HG02623 (cell line): Measurements from ENCODE around the gene MED25.

Experiments used
- ATAC-seq: cut with Tn5 transposase; IDR thresholded peaks from one replicate; pipeline ENCODE4 v1.9.1; 2021; ENCODE audit warnings: moderate library complexity; ENCODE audit not compliant: unreplicated experiment

Gene MED25

DNA sequence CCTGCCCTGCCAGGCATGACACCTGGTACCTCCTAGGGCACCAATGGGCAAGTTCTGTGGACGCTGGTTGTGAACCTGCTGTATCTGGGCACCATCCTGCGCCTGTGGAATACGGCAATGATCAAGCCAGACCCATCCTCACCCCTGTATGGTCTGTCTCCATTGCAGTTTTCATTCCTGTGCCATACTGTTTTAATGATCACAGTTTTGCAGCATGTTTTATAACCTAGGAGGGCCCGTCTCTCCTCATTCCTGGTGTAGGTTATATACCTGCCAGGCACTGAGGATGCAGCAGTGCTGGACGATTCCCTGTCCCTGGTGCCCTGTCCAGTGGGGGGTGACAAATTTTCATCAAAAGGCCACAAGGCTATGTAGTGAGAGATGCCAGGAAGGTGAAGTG lies 65.0 kb downstream of the MED25 start:
- no peak for ATAC-seq

DNA sequence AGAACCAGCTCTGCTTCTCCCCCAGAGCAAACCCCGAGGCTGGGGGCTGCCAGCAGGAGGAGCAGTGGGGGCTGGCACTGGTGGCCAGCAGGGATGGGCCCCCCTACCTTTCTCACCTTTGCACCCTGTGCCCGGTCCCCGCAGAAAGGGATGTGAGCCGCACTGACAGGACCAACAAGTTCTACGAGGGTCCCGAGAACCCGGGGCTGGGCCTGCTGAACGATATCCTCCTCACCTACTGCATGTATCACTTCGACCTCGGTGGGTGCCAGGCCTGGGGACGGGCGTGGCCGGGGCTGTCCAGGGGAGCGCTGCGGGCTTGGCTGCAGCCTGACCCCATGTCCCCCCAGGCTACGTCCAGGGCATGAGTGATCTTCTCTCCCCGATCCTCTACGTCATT lies 66.0 kb downstream of the MED25 start:
- ATAC-seq = no peak

DNA sequence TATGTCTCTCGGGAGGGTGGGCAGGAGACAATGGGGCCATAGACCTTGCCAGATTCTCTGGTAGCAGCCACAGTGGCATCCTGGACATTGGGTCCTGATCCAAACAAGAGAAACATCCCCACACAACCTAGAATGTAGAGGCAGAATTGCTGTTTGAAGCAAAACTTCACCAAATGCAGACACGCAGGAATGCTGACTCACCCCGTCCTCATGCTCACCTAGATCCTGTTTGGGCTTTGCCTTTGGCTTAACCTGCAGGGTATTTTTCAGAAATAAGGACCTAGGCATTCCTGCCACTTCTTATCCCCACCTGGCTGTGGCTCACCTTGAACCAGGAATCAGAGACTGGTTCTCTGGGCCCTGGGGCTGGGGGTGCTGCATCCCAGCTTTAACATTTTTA lies 66.7 kb downstream of the MED25 start:
- no peak for ATAC-seq
